Erythroblast (primary cell): ENCODE data around the gene TPK1.

Experiments used
- GATA1 ChIP-seq: IDR thresholded peaks from 2 replicates; pipeline ENCODE4 v1.6.1; 2011; ENCODE audit warnings: low read depth, mild to moderate bottlenecking, control low read depth, low read length, moderate library complexity
- POLR2A ChIP-seq: IDR thresholded peaks from 2 replicates; pipeline ENCODE4 v1.6.1; 2011; ENCODE audit warnings: mild to moderate bottlenecking, low read length

GRCh38 chr7:144805627-144806239 is 30.1 kb downstream of the TPK1 start:
- TF ChIP-seq POLR2A: no peak
- TF ChIP-seq GATA1: no peak
